K562 (cell line): Measurements from ENCODE around the gene PDCD6IP. TPM values are rescaled to one million over a fixed set of nuclear protein-coding genes. Genes with fewer than 3 reads are reported as not detected.

Experiments
- ATAC-seq: fragments of 200-7000 bp; cut with Tn5 transposase; 3 replicates; pipeline ENCODE4 v1.9.1; 2020; ENCODE audit warnings: moderate library complexity
- BruUV-seq: library from RNA; stranded (reverse); fragments of 400-500 nt; replicated peaks from 2 replicates; lab custom pipeline; 2021; lab: Mats Ljungman, UMichigan
- CTCF ChIA-PET: fragments of 300-600 bp; formaldehyde crosslinking; extraction: SDS; loops from one replicate; lab custom pipeline; 2021; ENCODE audit warnings: low intra/inter-chr PET ratio; lab: Yijun Ruan, JAX
- POLR2A ChIA-PET: fragments of 300-600, 350-650 bp; sonication (Branson Sonifier 250); formaldehyde crosslinking; extraction: SDS; loops from one replicate; lab custom pipeline; 2021; ENCODE audit warnings: antibody characterized with exemption, inconsistent platforms; lab: Yijun Ruan, JAX
- DNase-seq, 4 experiments: peaks; one replicate each; pipeline versions ENCODE4 v3.0.0 to v3.0.0-alpha.2; 2011 to 2018; ENCODE audit warnings: low spot score in 3 of 4, mixed read lengths in 3 of 4; ENCODE audit errors: extremely low read depth in 1 of 4
- FAIRE-seq: peaks from 2 replicates; lab custom pipeline; 2011; peaks lifted over from hg19 to GRCh38; lab: Jason Lieb, UNC
- H2AFZ ChIP-seq: 2 replicates; pipeline ENCODE4 v1.6.0; 2011; ENCODE audit warnings: low read depth, low read length, control low read depth, inconsistent platforms
- H3K27ac ChIP-seq: fragments of 200-600 bp; 3 replicates; pipeline ENCODE4 v1.8.0; 2011; ENCODE audit warnings: low read depth, mild to moderate bottlenecking, control low read depth, inconsistent platforms, low read length, moderate library complexity, mixed read lengths; ENCODE audit errors: extremely low read depth
- H3K27me3 ChIP-seq, 2 experiments: fragments of 300-600 bp in 1 of 2; 2 replicates in 1 of 2; 3 replicates in 1 of 2; pipeline versions ENCODE4 v1.6.0 to v1.8.0; 2011; ENCODE audit warnings: inconsistent platforms in 2 of 2, low read length in 2 of 2, mild to moderate bottlenecking in 1 of 2, mixed read lengths in 1 of 2, moderate library complexity in 1 of 2; ENCODE audit not compliant: control insufficient read depth in 2 of 2, insufficient read depth in 2 of 2
- H3K36me3 ChIP-seq: fragments of 300-600 bp; 3 replicates; pipeline ENCODE4 v1.8.0; 2011; ENCODE audit warnings: mild to moderate bottlenecking, low read length, inconsistent platforms; ENCODE audit not compliant: control insufficient read depth, insufficient read depth
- H3K4me1 ChIP-seq, 2 experiments: fragments of 200-600 bp in 1 of 2; replicated peaks in 1 of 2; 2 replicates in 1 of 2; 3 replicates in 1 of 2; pipeline versions ENCODE4 v1.5.1 to v1.8.0; 2011; ENCODE audit warnings: inconsistent platforms in 2 of 2, low read length in 2 of 2, mild to moderate bottlenecking in 1 of 2, mixed read lengths in 1 of 2, moderate library complexity in 1 of 2; ENCODE audit not compliant: control insufficient read depth in 2 of 2, insufficient read depth in 2 of 2
- H3K4me2 ChIP-seq: 2 replicates; pipeline ENCODE4 v1.6.1; 2011; ENCODE audit warnings: low read length, control low read depth, inconsistent platforms, mixed read lengths; ENCODE audit not compliant: insufficient read depth
- H3K4me3 ChIP-seq: fragments of 200-600 bp; sonication (generic), shearing (Covaris generic); 2 replicates; pipeline ENCODE4 v1.5.1; 2016; ENCODE audit warnings: control low read depth, inconsistent platforms
- H3K79me2 ChIP-seq: fragments of 200-600 bp; 3 replicates; pipeline ENCODE4 v1.8.0; 2011; ENCODE audit warnings: low read length, inconsistent platforms; ENCODE audit not compliant: control insufficient read depth, insufficient read depth
- H3K9ac ChIP-seq, 2 experiments: 2 replicates each; pipeline versions ENCODE4 v1.6.0 to v1.6.1; 2011; ENCODE audit warnings: low read depth in 2 of 2, low read length in 2 of 2, control low read depth in 1 of 2, inconsistent platforms in 1 of 2, mild to moderate bottlenecking in 1 of 2, mixed read lengths in 1 of 2; ENCODE audit not compliant: insufficient read depth in 1 of 2
- H3K9me1 ChIP-seq: one replicate; pipeline ENCODE4 v1.6.0; 2011; ENCODE audit warnings: inconsistent platforms, mild to moderate bottlenecking, low read length, moderate library complexity; ENCODE audit not compliant: control insufficient read depth, insufficient read depth
- H3K9me3 ChIP-seq: replicated peaks from 2 replicates; pipeline ENCODE4 v1.5.1; 2011; ENCODE audit warnings: low read depth, low read length, inconsistent platforms; ENCODE audit not compliant: control insufficient read depth, insufficient read depth
- H4K20me1 ChIP-seq: replicated peaks from 2 replicates; pipeline ENCODE4 v1.6.1; 2011; ENCODE audit warnings: low read length, inconsistent platforms, mixed read lengths; ENCODE audit not compliant: control insufficient read depth, insufficient read depth
- CREB3 ChIP-seq: fragments of 450-650 bp; conservative IDR thresholded peaks from 2 replicates; pipeline ENCODE4 v1.6.1; 2016; ENCODE audit warnings: missing genetic modification characterization, low read depth, mild to moderate bottlenecking, missing compliant biosample characterization, moderate library complexity
- MAZ ChIP-seq, 2 experiments: fragments of 450-650 bp in 1 of 2; sonication (generic) in 1 of 2; formaldehyde crosslinking; IDR thresholded peaks in 1 of 2; conservative IDR thresholded peaks in 1 of 2; 2 replicates each; pipeline versions ENCODE4 v1.4.0 to v1.5.0; 2020; ENCODE audit warnings: mild to moderate bottlenecking in 1 of 2, missing genetic modification reagents in 1 of 2
- NONO ChIP-seq, 2 experiments: fragments of 200-400 bp in 1 of 2; fragments of 450-650 bp in 1 of 2; formaldehyde crosslinking in 1 of 2; IDR thresholded peaks; 2 replicates each; pipeline ENCODE4 v1.6.1; 2017; ENCODE audit warnings: low read depth in 2 of 2, mild to moderate bottlenecking in 2 of 2, moderate library complexity in 2 of 2, low read length in 1 of 2
- NR4A1 ChIP-seq, 2 experiments: fragments of 250-450 bp in 1 of 2; fragments of 450-650 bp in 1 of 2; sonication (Bioruptor Pico) in 1 of 2; IDR thresholded peaks; 2 replicates each; pipeline versions ENCODE4 v1.4.0 to v1.6.1; 2016 to 2020; ENCODE audit warnings: mild to moderate bottlenecking in 2 of 2, missing compliant biosample characterization in 1 of 2, missing genetic modification characterization in 1 of 2, moderate library complexity in 1 of 2
- PREB ChIP-seq: sonication (generic); formaldehyde crosslinking; IDR thresholded peaks from 2 replicates; pipeline ENCODE4 v1.8.1; 2023; ENCODE audit warnings: mild to moderate bottlenecking, missing genetic modification reagents
- PRPF4 ChIP-seq: fragments of 200-400 bp; formaldehyde crosslinking; IDR thresholded peaks from one replicate; pipeline ENCODE4 v1.6.1; 2017; ENCODE audit warnings: low read length, low read depth, mild to moderate bottlenecking; ENCODE audit not compliant: insufficient read depth, poor library complexity, severe bottlenecking
- SIN3B ChIP-seq: fragments of 450-650 bp; IDR thresholded peaks from 2 replicates; pipeline ENCODE4 v1.6.1; 2017; ENCODE audit warnings: low read depth, mild to moderate bottlenecking, moderate library complexity
- SRSF1 ChIP-seq: fragments of 200-400 bp; formaldehyde crosslinking; IDR thresholded peaks from 2 replicates; pipeline ENCODE4 v1.6.1; 2017; ENCODE audit warnings: mild to moderate bottlenecking, low read depth, low read length, moderate library complexity
- ZKSCAN8 ChIP-seq: fragments of 200-800 bp; sonication (Bioruptor generic); IDR thresholded peaks from 2 replicates; pipeline ENCODE4 v1.6.1; 2016; ENCODE audit warnings: missing genetic modification characterization, missing compliant biosample characterization
- ZNF407 ChIP-seq: fragments of 450-650 bp; IDR thresholded peaks from 2 replicates; pipeline ENCODE4 v1.6.1; 2016; ENCODE audit warnings: low read depth
- ZNF586 ChIP-seq: fragments of 450-650 bp; formaldehyde crosslinking; conservative IDR thresholded peaks from 2 replicates; pipeline ENCODE4 v1.4.0; 2020; ENCODE audit warnings: mild to moderate bottlenecking, moderate library complexity
- ZSCAN29 ChIP-seq: fragments of 450-650 bp; IDR thresholded peaks from 2 replicates; pipeline ENCODE4 v1.6.1; 2017
- WGBS: fragments of 100-300 bp; shearing (Covaris generic); methylation state at CpG from one replicate; pipeline ENCODE4 v1.1.6; 2016; ENCODE audit warnings: low coverage, mixed read lengths; ENCODE audit not compliant: insufficient coverage; ENCODE audit errors: missing lambda C conversion rate; 5-methylcytosine and 5-hydroxymethylcytosine counted together
- in situ Hi-C: fragments of 300-500 bp; cut with MboI; formaldehyde crosslinking; loops from 4 replicates; pipeline ENCODE4 v1.15.0; 2018; ENCODE audit warnings: inconsistent platforms, mixed read lengths
- intact Hi-C: fragments of 100-400 bp; cut with micrococcal nuclease; formaldehyde crosslinking; loops from 2 replicates; pipeline ENCODE4 v1.14.2; 2022
- polyA plus RNA-seq, 8 experiments: library from polyadenylated mRNA; depleted of rRNA in 4 of 8; stranded (reverse) in 5 of 8; unstranded in 3 of 8; fragments of >200 nt; fragmentation: Nextera tagmentation in 2 of 8; fragmentation: Illumina TruSeq in 1 of 8; extraction: Ambion mirVana in 2 of 8; extraction: Trizol in 1 of 8; gene quantifications; 2 replicates each; pipeline versions ENCODE4 v1.2.1 to v1.2.3, GENCODE V29; 2011 to 2014; ENCODE audit warnings: inconsistent platforms in 1 of 8, missing spikeins in 1 of 8
- total RNA-seq, 7 experiments: library from RNA; depleted of rRNA in 6 of 7; stranded (reverse); fragments of >200 nt in 6 of 7; fragmentation: Illumina TruSeq in 2 of 7; extraction: Trizol in 2 of 7; gene quantifications; 2 replicates each; pipeline versions ENCODE4 v1.2.1 to v1.2.3, GENCODE V29; 2011 to 2021; ENCODE audit warnings: low replicate concordance in 1 of 7

PDCD6IP gene
- total and polyA plus RNA-seq, 9 of the 15 experiments (the other 6 are each of a cell fraction or from before 2014, with no cell fraction given): 40.2 to 302 (median 122) TPM

- no peak overlapping the region for H2AFZ ChIP-seq
- H3K79me2 ChIP-seq: no peaks in the 10 kb centered on the region
- ATAC-seq (no peak; the same call in 2 of the 3 replicates), DNase-seq (no peak), FAIRE-seq (no peak)
- H3K27ac ChIP-seq: no peak overlapping the region
- H3K36me3 ChIP-seq: no peaks in the 10 kb centered on the region
- no peaks in the 10 kb centered on the region for H3K27me3 ChIP-seq
- in situ Hi-C loops (no loop called here), intact Hi-C loops (no loop called here)
- H3K4me2 ChIP-seq: no peak overlapping the region
- H3K9me1 ChIP-seq: no peaks in the 10 kb centered on the region
- CTCF ChIA-PET: no interaction called here
- H3K9me3 ChIP-seq: no peaks in the 10 kb centered on the region
- no peaks in the 10 kb centered on the region for H4K20me1 ChIP-seq
- no TSS peak for BruUV-seq
- H3K4me3 ChIP-seq: no peak overlapping the region
- H3K9ac ChIP-seq: no peak overlapping the region
- peaks cover 0 to 13% of the 10 kb centered on the region in 2 experiments; a peak in 3 of 5 replicates for H3K4me1 ChIP-seq
- 30% methylated on average over 2 of the region's 2 CpGs for WGBS
- POLR2A ChIA-PET: interaction anchor here (0.8 to 2.9 kb wide), 5 partner anchors 14 to 146 kb away, joined by 3 to 13 read pairs (median 5); partner anchors contain the start of gene PDCD6IP
- TF ChIP-seq CREB3 (tag): no peak
- no peak for TF ChIP-seq ZNF586 (CRISPR knock-in tag)
- no peak for TF ChIP-seq MAZ (CRISPR knock-in tag; conservative IDR thresholded peaks at IDR 0.05 in 1 of 2, IDR thresholded peaks at IDR 0.05 in 1 of 2)
- no peak for TF ChIP-seq NONO (IDR thresholded peaks at IDR 0.05; ENCODE audit: low read depth in 2 of 2, low read length in 1 of 2)
- TF ChIP-seq NR4A1 (CRISPR knock-in tag; IDR thresholded peaks at IDR 0.05): no peak
- TF ChIP-seq NR4A1 (tag; IDR thresholded peaks at IDR 0.05): no peak
- TF ChIP-seq ZKSCAN8: no peak
- TF ChIP-seq ZSCAN29: no peak
- no peak for TF ChIP-seq PRPF4
- no peak for TF ChIP-seq SRSF1
- TF ChIP-seq ZNF407: no peak
- no peak for TF ChIP-seq PREB (CRISPR knock-in tag)
- no peak for TF ChIP-seq SIN3B
Measured at GRCh38 chr3:33773637-33774036, 24.8 kb upstream of the PDCD6IP start.
